Liver (tissue), 3 donors: ENCODE measurements around the gene HUS1B.

Experiments
- CTCF ChIP-seq: fragments of 150-350 bp; IDR thresholded peaks from 2 replicates; pipeline ENCODE4 v1.5.1; 2017; ENCODE audit warnings: improper control_type of control experiment, low read depth, low read length; ENCODE audit not compliant: missing input control
- RXRA ChIP-seq, 2 donors: IDR thresholded peaks; 2 replicates each; pipeline ENCODE4 v1.6.1; 2017 to 2018; ENCODE audit warnings: antibody characterized with exemption in 2 of 2, mild to moderate bottlenecking in 1 of 2
- SP1 ChIP-seq: IDR thresholded peaks from 2 replicates; pipeline ENCODE4 v1.6.1; 2018; ENCODE audit warnings: antibody characterized with exemption, mild to moderate bottlenecking
- donor health status: healthy.
- donor health status: healthy.

GRCh38 chr6:613981-614380 is 42.9 kb downstream of the HUS1B start:
- TF ChIP-seq CTCF: no peak
- TF ChIP-seq RXRA (IDR thresholded peaks at IDR 0.05): no peak
- no peak for TF ChIP-seq SP1
